ENCODE data around the gene NTN5. TPM values are rescaled to one million over a fixed set of nuclear protein-coding genes. Genes with fewer than 3 reads are reported as not detected.

The NTN5 gene, protein sequence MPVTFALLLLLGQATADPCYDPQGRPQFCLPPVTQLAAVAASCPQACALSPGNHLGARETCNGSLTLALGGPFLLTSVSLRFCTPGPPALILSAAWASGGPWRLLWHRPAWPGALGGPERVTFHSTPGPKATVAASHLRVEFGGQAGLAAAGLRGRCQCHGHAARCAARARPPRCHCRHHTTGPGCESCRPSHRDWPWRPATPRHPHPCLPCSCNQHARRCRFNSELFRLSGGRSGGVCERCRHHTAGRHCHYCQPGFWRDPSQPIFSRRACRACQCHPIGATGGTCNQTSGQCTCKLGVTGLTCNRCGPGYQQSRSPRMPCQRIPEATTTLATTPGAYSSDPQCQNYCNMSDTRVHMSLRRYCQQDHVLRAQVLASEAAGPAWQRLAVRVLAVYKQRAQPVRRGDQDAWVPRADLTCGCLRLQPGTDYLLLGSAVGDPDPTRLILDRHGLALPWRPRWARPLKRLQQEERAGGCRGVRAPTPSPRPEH
- total RNA-seq (ENCODE audit: unreplicated experiment): 1.8 TPM
- long read RNA-seq: 0 reads

DNA sequence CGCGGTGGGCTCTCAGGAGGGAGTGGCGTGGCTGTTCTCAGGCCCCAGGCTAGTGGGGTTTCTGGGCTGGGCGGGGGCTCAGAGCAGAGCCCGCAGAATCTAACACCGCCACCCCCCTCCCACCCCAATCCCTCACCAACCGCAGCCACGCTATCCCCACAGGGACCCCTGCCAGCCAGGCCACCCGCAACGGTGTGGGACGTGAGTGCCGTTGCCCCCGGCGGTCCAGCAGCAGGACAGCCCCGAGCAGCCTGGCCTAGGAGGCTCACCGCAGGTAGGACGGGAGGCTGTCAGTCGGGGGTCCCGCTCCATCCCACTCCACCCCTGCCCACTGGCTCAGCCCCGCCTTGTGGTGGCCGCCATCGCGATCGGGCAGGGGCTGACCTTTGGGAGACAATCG is at the start of gene NTN5:
TSS of gene NTN5 (minus strand) at position 24 of the 400 bp plus-strand sequence. CDS start 2,031 bp downstream, outside the sequence.
- Mint-ChIP-seq H3K9me3 (ENCODE audit: unreplicated experiment) (peaks cover 5% of the 10 kb centered on the region), H3K27ac (ENCODE audit: unreplicated experiment) (no peak within 1 kb of the TSS), H3K4me3 (ENCODE audit: unreplicated experiment) (peak within 1 kb of the TSS; percentile 63)

DNA sequence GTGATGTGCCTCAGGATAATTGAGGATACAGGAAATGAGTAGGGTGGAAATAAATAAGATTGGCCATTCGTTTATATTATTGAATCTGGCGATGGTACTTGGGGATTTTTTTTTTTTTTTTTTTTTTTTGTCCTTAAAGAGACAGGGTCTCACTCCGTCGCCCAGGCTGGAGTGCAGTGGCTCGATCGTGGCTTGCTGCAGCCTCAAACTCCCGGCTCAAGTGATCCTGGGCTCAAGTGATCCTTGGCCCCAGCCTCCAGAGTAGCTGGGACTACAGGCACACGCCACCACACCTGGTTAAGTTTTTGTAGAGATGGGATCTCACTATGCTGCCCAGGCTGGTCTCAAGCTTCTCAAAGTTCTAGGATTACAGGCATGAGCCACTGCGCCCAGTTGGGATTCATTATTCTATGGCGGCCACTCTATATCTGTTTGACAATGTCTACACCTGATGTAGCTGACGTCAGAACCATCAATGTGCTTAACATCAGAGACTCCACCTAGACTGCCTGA is 49.4 kb upstream of the NTN5 start:
- DNase-seq: no peak
- Mint-ChIP-seq H3K4me3 (ENCODE audit: unreplicated experiment) (peak overlapping the region; percentile 52), H3K27me3 (ENCODE audit: unreplicated experiment) (peaks cover 8% of the 10 kb centered on the region), H3K36me3 (ENCODE audit: unreplicated experiment) (peaks cover 5% of the 10 kb centered on the region), H3K4me1 (ENCODE audit: low read depth, unreplicated experiment) (peaks cover 13% of the 10 kb centered on the region), H3K27ac (ENCODE audit: unreplicated experiment) (no peak overlapping the region), H3K9me3 (ENCODE audit: unreplicated experiment) (peaks cover 7% of the 10 kb centered on the region)
- TF ChIP-seq, protein P1, sequence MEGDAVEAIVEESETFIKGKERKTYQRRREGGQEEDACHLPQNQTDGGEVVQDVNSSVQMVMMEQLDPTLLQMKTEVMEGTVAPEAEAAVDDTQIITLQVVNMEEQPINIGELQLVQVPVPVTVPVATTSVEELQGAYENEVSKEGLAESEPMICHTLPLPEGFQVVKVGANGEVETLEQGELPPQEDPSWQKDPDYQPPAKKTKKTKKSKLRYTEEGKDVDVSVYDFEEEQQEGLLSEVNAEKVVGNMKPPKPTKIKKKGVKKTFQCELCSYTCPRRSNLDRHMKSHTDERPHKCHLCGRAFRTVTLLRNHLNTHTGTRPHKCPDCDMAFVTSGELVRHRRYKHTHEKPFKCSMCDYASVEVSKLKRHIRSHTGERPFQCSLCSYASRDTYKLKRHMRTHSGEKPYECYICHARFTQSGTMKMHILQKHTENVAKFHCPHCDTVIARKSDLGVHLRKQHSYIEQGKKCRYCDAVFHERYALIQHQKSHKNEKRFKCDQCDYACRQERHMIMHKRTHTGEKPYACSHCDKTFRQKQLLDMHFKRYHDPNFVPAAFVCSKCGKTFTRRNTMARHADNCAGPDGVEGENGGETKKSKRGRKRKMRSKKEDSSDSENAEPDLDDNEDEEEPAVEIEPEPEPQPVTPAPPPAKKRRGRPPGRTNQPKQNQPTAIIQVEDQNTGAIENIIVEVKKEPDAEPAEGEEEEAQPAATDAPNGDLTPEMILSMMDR (IDR thresholded peaks at IDR 0.05; ENCODE audit: partially characterized antibody, unreplicated experiment): no peak

More for the DNA sequence above, at the start of gene NTN5:
- H3K36me3 Mint-ChIP-seq (ENCODE audit: unreplicated experiment): no peaks in the 10 kb centered on the region
- peaks cover 3% of the 10 kb centered on the region for H3K27me3 Mint-ChIP-seq (ENCODE audit: unreplicated experiment)
- peaks cover 9% of the 10 kb centered on the region for H3K4me1 Mint-ChIP-seq (ENCODE audit: low read depth, unreplicated experiment)
- no peak for DNase-seq
- TF ChIP-seq, protein P1 (IDR thresholded peaks at IDR 0.05; ENCODE audit: partially characterized antibody, unreplicated experiment): no peak

DNA sequence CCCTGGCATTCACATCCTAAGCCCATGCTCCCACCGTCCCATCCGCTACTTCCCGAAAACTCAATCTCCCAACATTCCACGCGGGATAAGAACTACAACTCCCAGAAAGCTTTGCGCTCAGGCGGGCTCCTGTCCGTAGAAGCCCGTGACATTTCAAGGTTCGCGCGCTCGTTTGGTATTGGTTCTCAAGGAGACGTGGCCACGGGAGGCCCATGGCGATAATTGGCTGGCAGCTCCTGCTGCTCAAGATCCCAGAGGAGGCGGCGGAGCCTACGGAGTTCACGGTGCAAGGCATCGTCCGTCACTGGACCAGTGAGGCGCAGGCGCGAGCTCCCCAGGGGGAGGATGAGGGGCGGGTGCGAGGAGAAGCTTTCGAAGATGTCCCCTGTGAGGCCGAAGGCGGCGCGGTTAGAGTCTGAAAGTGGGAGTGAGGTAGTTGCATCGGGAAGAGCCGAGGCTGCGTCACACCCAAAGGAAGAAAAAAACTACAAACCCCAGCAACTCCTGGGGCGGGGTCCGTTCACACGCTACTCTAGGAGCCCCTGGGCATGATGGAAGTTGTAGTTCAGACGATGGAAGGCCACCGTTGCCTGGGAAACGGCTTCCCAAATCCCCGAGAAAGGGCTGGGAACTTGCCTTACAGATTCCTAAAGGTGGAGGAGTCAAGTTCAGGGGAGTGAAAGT is 47.9 kb upstream of the NTN5 start:
- H3K9me3 Mint-ChIP-seq (ENCODE audit: unreplicated experiment): peaks cover 7% of the 10 kb centered on the region
- H3K4me3 Mint-ChIP-seq (ENCODE audit: unreplicated experiment): peak overlapping the region; percentile 97
- no peaks in the 10 kb centered on the region for H3K36me3 Mint-ChIP-seq (ENCODE audit: unreplicated experiment)
- TF ChIP-seq, protein P1 (IDR thresholded peaks at IDR 0.05; ENCODE audit: partially characterized antibody, unreplicated experiment): no peak
- peak overlapping the region; percentile 95 for H3K27ac Mint-ChIP-seq (ENCODE audit: unreplicated experiment)
- H3K27me3 Mint-ChIP-seq (ENCODE audit: unreplicated experiment): peaks cover 12% of the 10 kb centered on the region
- peak; percentile 98 for DNase-seq
- H3K4me1 Mint-ChIP-seq (ENCODE audit: low read depth, unreplicated experiment): peaks cover 16% of the 10 kb centered on the region

DNA sequence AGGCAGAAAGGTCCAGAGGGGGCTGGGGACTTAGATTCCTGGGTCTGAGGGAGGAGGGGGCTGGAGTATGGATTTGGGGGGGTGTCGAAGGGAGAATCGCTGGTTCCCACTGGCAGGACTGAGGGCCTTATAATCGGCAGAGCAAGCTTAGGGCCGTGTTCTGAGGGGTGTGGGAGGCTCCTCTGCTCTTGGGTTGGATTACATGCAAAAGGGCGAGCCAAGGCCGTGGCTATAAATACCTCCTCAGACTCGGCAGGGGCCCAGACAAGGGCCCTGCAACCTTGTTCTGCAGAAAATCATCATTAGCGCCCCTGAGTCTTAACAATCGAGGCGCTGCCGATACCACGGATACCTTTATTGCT is 47.4 kb upstream of the NTN5 start:
- Mint-ChIP-seq H3K27ac (ENCODE audit: unreplicated experiment) (peak overlapping the region; percentile 95), H3K36me3 (ENCODE audit: unreplicated experiment) (no peaks in the 10 kb centered on the region), H3K4me3 (ENCODE audit: unreplicated experiment) (peak overlapping the region; percentile 97), H3K4me1 (ENCODE audit: low read depth, unreplicated experiment) (peaks cover 16% of the 10 kb centered on the region), H3K27me3 (ENCODE audit: unreplicated experiment) (peaks cover 12% of the 10 kb centered on the region), H3K9me3 (ENCODE audit: unreplicated experiment) (peaks cover 5% of the 10 kb centered on the region)
- TF ChIP-seq, protein P1 (IDR thresholded peaks at IDR 0.05; ENCODE audit: partially characterized antibody, unreplicated experiment): no peak
- DNase-seq: no peak

Data from glutamatergic neuron (in vitro differentiated cells).